H1 (cell line): ENCODE data around the gene ARAP3.

Experiments
- HDAC2 ChIP-seq, 2 experiments: fragments of 300-600 bp in 1 of 2; sonication (generic) in 1 of 2; IDR thresholded peaks; 2 replicates each; pipeline ENCODE4 v1.6.1; 2011 to 2012; ENCODE audit warnings: low read depth in 2 of 2, low read length in 2 of 2, mild to moderate bottlenecking in 2 of 2, moderate library complexity in 2 of 2, borderline replicate concordance in 1 of 2, inconsistent platforms in 1 of 2
- MAFK ChIP-seq: IDR thresholded peaks from 2 replicates; pipeline ENCODE4 v1.6.1; 2012; ENCODE audit warnings: low read depth, mild to moderate bottlenecking, improper control_type of control experiment, low read length
- POLR2A ChIP-seq, 2 experiments: IDR thresholded peaks; 1 replicate in 1 of 2; 2 replicates in 1 of 2; pipeline ENCODE4 v1.6.1; 2011; ENCODE audit warnings: low read depth in 2 of 2, low read length in 2 of 2, mild to moderate bottlenecking in 2 of 2; ENCODE audit errors: control extremely low read depth in 1 of 2
- SAP30 ChIP-seq: fragments of 300-600 bp; sonication (generic); IDR thresholded peaks from 2 replicates; pipeline ENCODE4 v1.7.1; 2012; ENCODE audit warnings: low read length, moderate library complexity, mild to moderate bottlenecking, inconsistent platforms; ENCODE audit not compliant: insufficient read depth, insufficient replicate concordance

DNA sequence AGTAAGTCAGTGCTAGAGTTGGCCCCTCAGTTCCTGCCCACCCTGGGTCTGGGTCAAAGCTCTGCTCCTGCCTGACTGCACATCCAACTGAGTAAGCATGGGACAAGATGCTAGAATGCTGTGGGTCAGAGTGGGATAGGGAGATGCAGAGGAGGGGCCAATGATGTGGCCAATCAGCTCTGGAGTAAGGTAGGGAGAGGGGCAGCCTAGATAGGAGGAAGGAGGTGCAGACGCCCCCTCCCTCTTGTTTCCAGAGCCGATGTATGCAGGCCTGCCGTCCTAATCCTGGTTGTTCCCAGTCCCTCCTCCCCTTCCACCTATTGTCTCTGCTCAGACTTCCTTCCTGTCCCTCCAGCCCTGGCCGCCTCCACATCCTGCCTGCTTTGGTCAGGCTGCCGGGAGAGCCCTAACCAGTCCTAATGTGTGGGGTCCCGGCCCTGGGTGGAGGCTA lies 1.3 kb downstream of the ARAP3 start:
- TF ChIP-seq POLR2A (IDR thresholded peaks at IDR 0.05; ENCODE audit: control extremely low read depth in 1 of 2, low read depth in 2 of 2, low read length in 2 of 2), result peak in 1 of 2 experiments; percentile 80; a peak in 2 of 3 replicates
- no peak for TF ChIP-seq HDAC2 (IDR thresholded peaks at IDR 0.05; ENCODE audit: borderline replicate concordance in 1 of 2, low read depth in 2 of 2, low read length in 2 of 2)
- TF ChIP-seq SAP30, result no peak
- no peak for TF ChIP-seq MAFK
